HEK293 (cell line): ENCODE measurements around the gene ISL2.

Experiments used
- KLF1 ChIP-seq: fragments of 450-650 bp; formaldehyde crosslinking; IDR thresholded peaks from 2 replicates; pipeline ENCODE4 v1.5.1; 2016; ENCODE audit warnings: missing biosample characterization, missing genetic modification characterization
- KLF16 ChIP-seq: fragments of 450-650 bp; formaldehyde crosslinking; IDR thresholded peaks from 2 replicates; pipeline ENCODE4 v1.5.1; 2017; ENCODE audit warnings: missing biosample characterization, missing genetic modification characterization
- KLF7 ChIP-seq: fragments of 450-650 bp; formaldehyde crosslinking; IDR thresholded peaks from 2 replicates; pipeline ENCODE4 v1.5.1; 2016; ENCODE audit warnings: missing biosample characterization, missing genetic modification characterization, borderline replicate concordance
- MZF1 ChIP-seq: fragments of 450-650 bp; formaldehyde crosslinking; IDR thresholded peaks from 2 replicates; pipeline ENCODE4 v1.5.1; 2017; ENCODE audit warnings: missing biosample characterization, missing genetic modification characterization, borderline replicate concordance
- REST ChIP-seq: fragments of 450-650 bp; formaldehyde crosslinking; IDR thresholded peaks from 2 replicates; pipeline ENCODE4 v1.5.1; 2016; ENCODE audit warnings: missing biosample characterization, missing genetic modification characterization
- ZNF837 ChIP-seq: fragments of 450-650 bp; formaldehyde crosslinking; IDR thresholded peaks from 2 replicates; pipeline ENCODE4 v1.5.1; 2016; ENCODE audit warnings: missing biosample characterization, missing genetic modification characterization
- ZSCAN30 ChIP-seq: fragments of 450-650 bp; IDR thresholded peaks from 2 replicates; pipeline ENCODE4 v1.5.1; 2018; ENCODE audit warnings: missing biosample characterization, mild to moderate bottlenecking, missing genetic modification characterization, moderate library complexity
- TF ChIP-seq, protein P1 (sequence below): fragments of 450-650 bp; formaldehyde crosslinking; IDR thresholded peaks from 2 replicates; pipeline ENCODE4 v1.5.1; 2016; ENCODE audit warnings: missing biosample characterization, missing genetic modification characterization

DNA sequence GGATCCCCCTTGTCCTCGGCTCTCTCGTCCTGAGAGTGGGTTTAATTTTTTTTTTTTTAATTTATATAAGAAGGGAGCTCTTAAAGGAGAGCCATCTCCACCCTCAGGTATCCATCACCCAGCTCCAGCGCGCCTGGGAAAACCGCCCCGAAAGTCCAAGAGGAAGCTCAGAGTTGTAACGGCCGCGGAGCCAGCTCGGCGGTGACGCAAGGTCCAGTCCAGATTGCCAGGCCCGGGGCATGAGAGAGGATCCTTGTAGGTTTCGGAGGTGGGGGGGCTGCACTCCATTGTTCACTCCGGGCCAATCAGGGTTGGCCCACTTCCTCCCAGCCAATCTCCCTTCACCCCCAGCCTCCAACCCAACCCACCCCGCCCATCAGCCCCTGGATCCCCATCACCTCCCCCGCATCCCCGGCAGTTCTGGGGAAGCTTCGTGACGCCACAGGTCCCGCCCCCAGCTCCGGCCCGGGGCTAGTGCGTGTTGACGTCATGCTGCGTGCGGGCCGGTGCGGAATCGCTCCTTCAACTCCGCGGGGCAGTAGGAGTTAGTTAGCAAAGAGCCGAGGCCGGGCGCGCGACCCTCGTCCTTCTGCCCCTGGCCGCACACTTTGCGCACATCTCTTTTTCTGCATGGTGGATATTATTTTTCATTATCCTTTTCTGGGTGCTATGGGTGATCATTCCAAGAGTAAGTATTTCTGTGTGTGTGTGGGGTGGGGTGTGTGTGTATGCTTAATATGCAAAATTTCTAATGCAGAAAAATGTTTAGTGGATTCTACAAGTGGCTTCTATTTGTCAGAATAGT is at the start of gene ISL2:
- TF ChIP-seq REST (tag by site-specific recombination) (no peak), KLF1 (tag by site-specific recombination) (peak; percentile 65), KLF16 (tag by site-specific recombination) (peak; percentile 57; the same call in 1 of the 2 replicates), KLF7 (tag by site-specific recombination) (no peak), MZF1 (tag by site-specific recombination) (peak; percentile 97), ZNF837 (tag by site-specific recombination) (no peak), ZSCAN30 (tag by site-specific recombination) (peak; percentile 37)
- TF ChIP-seq, protein P1, sequence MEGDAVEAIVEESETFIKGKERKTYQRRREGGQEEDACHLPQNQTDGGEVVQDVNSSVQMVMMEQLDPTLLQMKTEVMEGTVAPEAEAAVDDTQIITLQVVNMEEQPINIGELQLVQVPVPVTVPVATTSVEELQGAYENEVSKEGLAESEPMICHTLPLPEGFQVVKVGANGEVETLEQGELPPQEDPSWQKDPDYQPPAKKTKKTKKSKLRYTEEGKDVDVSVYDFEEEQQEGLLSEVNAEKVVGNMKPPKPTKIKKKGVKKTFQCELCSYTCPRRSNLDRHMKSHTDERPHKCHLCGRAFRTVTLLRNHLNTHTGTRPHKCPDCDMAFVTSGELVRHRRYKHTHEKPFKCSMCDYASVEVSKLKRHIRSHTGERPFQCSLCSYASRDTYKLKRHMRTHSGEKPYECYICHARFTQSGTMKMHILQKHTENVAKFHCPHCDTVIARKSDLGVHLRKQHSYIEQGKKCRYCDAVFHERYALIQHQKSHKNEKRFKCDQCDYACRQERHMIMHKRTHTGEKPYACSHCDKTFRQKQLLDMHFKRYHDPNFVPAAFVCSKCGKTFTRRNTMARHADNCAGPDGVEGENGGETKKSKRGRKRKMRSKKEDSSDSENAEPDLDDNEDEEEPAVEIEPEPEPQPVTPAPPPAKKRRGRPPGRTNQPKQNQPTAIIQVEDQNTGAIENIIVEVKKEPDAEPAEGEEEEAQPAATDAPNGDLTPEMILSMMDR (tag by site-specific recombination): no peak
